GM19035 (cell line): ENCODE results near the gene EPS8.

Experiments used
- ATAC-seq: cut with Tn5 transposase; IDR thresholded peaks from one replicate; pipeline ENCODE4 v1.9.1; 2021; ENCODE audit not compliant: unreplicated experiment

EPS8 gene

DNA sequence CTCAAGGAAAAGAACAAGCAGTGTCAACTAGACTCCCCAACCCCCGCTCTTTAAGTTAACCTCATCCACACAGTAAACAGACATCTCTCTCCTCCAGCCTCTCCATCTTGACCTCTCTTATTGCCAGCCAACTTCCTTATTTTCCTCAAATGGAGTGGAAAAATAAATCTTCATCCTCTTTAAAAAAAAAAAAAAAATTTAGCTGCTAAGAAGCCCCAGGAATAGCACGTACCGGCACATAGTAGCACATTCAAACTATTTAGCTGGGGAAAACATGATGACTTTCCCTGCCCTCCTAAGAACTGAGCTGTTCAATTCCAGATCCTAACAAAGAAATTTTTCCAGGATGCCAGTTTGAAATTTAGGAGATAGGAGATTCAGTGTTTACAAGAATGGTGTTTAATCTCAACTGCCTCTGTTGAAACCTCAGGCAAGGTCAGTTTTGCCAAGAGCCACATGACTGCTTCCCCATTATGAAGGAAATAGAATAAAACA, 90.8 kb downstream of the EPS8 start:
- ATAC-seq = no peak

DNA sequence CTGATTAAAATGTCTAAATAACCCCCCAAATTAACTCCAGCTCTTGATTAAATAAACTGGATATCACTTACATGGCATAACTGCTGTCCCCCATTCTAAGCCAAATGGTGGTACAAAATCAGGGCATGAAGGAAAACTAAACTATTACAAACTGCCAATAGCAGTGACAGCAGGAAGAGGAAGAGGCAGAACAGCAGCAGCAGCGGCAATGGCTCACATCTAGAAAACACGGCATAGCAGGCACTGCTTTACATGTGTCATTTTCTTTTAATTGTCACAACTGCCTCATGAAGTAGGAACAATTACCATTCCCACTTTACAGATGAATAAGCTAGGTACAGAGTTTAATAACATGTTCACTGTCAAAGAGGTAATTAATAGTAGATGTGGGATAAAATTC, 92.0 kb downstream of the EPS8 start:
- ATAC-seq = no peak

DNA sequence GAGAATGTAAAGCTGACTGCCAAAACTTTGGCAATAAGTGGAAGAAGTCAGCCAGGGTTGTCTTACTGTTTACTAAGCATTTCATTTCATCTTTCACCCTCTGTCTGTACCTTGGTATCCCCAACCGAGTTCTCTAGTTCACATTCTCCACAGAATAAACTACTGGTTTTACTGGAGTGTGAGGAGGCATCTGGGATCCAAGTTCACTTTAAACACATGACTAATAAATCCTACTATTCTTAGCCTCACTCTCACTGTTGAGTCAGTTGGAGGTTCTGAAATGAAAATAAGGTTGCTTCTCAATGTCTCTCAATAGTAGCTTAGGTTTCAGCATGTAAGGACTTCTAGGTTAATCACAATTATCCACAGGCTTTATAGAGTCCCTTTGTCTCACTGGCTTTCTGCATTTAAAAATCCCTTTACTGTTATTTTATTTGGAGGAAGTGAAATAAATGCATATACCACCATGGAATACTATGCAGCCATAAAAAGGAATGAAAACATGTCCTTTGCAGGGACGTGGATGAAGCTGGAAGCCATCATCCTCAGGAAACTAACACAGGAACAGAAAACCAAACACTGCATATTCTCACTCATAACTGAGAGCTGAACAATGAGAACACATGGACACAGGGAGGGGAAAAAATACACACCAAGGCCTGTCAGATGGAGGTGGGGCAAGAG, 95.8 kb downstream of the EPS8 start:
- no peak for ATAC-seq

DNA sequence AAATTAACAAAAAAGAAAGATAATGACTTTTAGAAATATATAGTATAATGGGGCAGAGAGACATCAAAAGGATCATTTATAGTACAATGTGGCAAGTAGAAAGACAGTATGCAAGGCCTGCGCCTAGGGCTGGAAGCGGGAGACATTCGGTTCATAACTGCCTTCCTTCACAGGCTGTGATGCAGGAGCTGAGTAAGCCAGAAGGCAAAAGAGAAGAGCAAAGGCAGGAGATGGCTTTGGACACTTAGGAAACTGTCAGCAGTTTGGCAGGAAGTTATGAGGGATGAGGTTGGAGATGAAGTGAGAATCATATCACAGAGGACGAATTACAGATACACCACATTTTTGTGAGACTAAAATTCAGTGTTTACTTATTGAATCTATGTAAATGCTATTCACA, 97.8 kb downstream of the EPS8 start:
- ATAC-seq = no peak

GRCh38 chr12:15690320-15690719, 98.9 kb downstream of the EPS8 start:
- no peak for ATAC-seq

DNA sequence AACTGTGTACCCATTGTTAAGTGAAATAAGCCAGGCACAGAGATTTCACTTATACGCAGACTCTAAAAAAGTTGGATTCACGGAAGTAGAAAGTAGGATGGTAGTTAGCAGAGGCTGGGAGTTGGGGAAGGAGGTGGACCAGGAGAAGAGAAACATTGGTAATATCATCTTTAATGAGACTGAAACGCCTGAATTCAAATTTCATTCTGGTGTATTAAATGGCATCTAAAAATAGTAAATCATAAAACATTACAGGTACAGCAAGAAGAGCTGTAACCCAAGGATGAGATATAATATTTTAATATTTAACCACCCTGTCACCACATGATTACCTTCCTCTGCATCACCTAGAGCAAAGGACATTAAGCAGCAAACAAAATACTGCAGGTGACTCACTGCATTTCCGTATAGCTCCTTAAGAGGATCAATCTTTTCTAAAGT, 99.4 kb downstream of the EPS8 start:
- no peak for ATAC-seq

DNA sequence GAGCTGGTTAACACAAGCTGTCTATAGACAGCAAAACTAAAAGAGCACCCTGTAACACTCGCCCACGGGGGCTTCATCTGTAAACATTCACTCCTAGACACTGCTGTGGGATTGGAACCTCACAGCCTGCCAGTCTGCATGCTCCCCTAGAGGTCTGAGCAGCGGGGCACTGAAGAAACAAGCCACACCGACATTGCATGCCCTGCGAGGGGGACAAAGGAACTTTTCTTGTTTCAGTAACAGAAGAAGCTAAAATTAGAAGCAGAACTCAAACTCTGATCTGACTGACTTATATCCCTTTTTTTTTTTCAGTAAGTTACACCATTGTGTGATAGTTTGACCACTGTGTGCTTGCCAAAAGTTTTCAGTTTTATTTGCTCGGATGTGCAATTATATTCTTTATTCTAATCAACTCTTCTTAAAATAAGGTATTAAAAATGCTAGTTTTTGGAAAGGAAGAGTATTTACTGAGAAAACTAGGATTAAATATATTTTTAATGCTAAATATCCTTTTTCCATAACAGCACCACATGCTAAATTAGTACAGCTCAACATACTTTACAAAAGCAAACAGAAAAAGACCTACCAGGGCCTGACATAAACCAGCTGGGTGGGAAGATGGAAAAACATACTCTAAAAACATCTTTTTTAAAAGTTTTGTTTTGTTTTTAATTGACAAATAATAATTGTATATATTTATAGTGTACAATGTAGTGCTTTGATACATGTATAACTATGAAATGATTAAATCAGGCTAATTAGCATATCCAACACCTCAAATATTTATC, 100.2 kb downstream of the EPS8 start:
- no peak for ATAC-seq

DNA sequence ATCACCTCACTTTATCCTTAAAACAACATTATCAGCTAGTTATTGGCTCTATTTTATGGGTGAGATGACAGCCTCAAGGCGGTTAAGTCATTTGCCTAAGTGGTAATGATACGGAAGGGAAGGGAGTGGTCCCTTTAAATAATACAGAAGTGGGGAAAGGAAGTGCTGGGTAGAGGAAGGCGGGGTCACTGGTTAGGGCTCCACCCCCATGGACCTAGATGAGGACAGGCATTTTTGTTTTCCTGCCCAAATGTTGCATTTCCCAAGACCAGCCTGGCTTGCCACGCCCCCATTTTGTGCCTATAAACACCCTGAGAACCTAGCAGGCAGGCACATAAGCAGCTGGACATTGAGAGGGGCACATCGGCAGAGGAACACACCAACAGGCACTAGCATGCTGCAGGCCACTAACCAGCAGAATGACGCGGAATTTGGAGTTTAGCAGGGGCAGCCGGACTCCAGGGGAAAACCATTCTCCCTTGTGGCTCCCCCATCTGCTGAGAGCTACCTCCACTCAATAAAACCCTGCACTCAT, 100.9 kb downstream of the EPS8 start:
- no peak for ATAC-seq

GRCh38 chr12:15687583-15687982, 101.6 kb downstream of the EPS8 start:
- no peak for ATAC-seq

DNA sequence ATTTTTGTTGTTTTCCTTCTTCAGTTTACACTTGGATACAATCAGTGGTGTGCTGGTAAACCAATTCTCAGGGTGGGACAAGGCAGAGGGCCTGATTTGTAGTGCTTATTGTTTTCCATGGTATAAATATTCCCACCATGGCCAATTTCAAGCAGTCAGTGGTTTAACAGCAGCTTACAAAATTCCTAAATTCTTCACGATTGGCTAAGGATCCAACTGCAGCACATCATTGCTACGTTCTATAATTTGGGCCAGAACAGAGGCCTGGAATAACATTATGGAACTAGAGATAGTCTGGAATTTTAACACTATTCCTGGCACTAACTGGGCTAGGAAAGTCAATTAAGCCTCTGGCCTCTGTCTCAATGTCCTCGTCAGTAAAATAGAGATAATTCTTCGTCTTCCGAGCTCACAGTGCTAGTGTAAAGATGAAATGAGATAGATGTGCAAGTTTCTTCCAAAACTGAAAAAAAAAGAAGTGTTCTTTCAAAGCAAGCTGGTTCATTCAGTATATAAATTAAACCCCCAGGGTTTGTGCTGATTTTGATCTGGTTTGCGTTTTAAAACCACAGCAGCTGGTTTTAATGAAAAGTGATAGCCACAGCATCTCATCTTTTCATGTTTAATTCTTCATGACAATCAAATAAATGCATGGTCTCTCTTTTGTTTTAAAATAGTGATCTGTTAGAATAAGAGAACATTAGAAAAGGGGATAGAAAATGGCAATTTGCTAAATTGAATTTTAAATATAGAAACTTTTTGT, 104.1 kb downstream of the EPS8 start:
- no peak for ATAC-seq

GRCh38 chr12:15682826-15683225, 106.4 kb downstream of the EPS8 start:
- ATAC-seq = no peak

DNA sequence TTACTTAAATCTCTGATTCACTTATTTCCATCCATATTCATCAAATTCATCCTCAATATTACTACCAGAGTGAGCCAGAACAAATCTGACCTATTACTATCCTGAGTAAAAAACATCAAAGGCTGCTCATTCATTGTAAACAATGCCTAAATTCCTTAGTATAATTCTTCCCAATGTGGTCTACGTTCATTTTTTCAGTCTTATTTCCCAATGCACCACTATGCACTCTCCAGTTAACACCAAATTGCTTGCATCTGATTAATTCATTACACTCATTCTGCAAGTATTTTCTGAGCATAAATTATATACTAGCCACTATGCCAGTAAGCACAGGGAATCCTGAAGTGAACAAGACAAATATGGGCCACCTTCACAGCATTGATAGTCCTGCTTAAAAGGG, 110.0 kb downstream of the EPS8 start:
- no peak for ATAC-seq

GRCh38 chr12:15677726-15678201, 111.4 kb downstream of the EPS8 start:
- no peak for ATAC-seq

DNA sequence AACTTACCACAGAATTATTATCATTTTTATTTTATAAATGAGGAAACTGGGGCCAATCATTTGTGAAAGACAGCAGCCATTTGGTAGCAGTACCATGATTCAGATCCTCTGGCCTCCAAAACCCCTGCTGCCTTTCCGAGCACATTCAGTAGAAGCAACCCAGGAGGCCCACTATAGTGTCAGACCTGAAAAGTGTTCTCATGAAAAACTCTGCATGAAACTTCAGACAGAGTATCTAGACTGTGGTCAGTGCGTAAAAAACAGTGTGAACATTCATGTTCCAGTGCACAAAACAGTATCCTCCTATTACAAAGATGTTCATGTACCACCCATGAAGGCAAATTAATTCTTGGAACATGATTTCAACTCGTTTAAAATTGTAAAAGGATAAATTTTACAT, 112.0 kb downstream of the EPS8 start:
- no peak for ATAC-seq

DNA sequence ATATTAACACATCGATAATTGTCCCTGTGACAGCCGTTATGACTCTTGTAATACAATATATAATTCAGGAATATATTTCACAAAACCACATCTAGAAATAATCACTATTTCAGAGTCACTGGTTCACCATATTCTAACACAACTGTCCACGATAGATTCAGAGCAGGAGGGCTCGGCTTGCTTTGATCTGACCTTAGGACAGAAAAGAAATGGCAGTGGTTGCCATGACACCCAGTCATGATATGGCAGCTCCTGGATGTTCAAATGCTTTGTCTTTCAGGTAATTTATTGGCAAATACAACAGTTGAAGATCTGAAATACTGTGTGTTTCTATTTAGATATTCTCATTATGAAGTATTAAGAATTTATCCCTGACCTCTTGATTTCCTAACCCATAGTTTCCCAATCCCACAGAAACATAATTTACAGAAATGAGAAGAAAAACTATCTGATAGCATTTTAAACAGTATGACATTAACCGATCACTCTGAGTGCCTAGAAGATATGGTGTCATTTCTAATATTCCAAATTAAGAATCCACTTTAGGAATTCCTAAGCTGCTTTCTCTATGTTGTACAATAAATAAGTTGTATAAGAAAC, 116.4 kb downstream of the EPS8 start:
- ATAC-seq = no peak

- ATAC-seq = no peak
Measured at GRCh38 chr12:15670756-15671155, 118.4 kb downstream of the EPS8 start.

DNA sequence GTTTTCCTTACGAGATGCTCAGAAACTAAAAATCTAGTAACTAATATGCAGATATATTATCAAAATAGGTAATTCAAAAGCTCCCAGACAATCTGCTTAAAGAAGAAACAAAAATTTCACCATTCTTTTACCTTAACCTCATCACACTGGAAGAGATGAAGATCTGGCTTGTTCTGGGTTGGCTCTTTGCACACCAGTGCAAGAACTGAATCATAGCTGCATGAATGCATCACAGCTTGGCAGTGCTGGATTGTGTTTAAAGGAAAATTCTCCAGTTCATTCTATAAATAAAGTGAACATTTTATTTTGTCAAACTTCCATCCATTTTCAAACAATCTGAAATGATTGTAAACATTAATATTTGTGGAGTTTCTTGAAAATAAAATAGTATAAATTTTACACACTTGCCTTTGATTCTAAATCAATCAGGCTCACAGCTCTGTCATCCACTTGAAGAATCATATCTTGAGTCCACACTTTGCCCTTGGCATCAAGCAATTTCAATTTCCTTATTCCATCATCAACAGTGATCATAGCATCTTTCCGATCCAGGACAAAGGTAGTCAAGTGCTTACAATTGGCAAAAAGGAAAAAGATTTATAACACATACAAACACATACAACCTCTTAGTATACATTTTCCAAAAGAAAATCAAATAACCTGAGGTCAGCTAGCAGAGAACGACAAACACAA, 119.8 kb downstream of the EPS8 start:
- no peak for ATAC-seq

DNA sequence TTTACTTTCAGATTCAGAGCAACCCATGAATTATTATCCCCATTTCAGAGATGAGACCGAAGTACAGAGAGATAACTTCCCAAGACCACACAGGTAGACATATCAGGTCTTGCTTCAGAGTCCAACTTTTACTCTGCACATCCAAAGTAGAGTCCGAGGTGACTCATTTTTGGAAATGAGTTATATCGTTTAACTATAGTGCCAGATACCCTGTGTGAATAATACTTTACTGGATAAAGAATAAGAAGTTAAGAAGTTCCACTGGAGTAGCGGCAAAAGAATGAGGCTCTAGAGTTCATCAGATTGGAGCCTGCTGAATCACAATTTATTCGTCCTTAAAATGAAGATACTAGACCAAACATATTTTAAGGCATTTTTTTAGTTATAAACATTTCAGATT, 124.7 kb downstream of the EPS8 start:
- ATAC-seq = no peak

DNA sequence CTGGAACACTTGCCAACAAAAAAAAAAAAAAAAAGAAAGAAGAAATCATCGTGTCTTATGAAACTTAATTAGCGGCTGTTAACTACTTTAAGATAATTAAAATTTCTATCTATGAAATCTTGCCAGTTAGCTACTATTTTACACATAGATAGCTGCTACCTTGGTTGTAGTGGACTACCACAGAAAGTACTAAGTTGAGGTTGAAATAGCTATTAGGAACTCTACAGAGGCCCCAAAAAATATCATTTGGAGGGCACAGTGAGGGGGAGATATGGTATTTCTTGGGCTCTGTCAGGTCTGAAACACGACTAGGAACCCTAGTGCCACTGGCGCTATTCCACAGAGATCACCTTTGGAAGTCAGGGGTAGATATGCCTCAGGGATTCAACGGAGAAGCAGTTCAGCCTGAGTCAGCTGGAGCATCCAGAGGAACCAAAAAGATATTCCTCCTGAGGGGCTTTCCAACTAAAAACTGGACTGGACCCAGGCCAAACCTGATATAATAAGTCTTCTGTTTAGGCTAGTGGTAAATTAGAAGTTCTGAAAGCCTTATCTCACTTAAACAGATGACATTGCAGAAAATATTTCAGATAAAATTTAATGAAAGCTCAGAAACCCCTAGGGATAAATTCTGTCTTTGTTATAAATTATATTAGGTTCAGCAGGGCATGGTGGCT, 126.1 kb downstream of the EPS8 start:
- ATAC-seq = no peak
